Loucy (cell line): Measurements from ENCODE around the gene ZBTB34.

Source experiments
- H2AFZ ChIP-seq: fragments of 200-600 bp; sonication (generic); 2 replicates; pipeline ENCODE4 v1.6.0; 2016; ENCODE audit warnings: antibody characterized with exemption, mild to moderate bottlenecking, low read length, moderate library complexity
- H3F3A ChIP-seq: fragments of 200-600 bp; 2 replicates; pipeline ENCODE4 v1.6.0; 2016; ENCODE audit warnings: antibody characterized with exemption, low read depth, mild to moderate bottlenecking
- H3K27me3 ChIP-seq: fragments of 200-600 bp; sonication (generic); 2 replicates; pipeline ENCODE4 v1.6.1; 2014; ENCODE audit warnings: low read length, mild to moderate bottlenecking; ENCODE audit not compliant: insufficient read depth, poor library complexity, severe bottlenecking
- H3K36me3 ChIP-seq: fragments of 200-600 bp; sonication (generic); 2 replicates; pipeline ENCODE4 v1.6.1; 2016; ENCODE audit warnings: low read length; ENCODE audit not compliant: insufficient read depth
- H3K4me1 ChIP-seq: fragments of 200-600 bp; sonication (generic); 2 replicates; pipeline ENCODE4 v1.5.1; 2014; ENCODE audit warnings: low read length, mild to moderate bottlenecking; ENCODE audit not compliant: insufficient read depth, poor library complexity, severe bottlenecking
- H3K4me2 ChIP-seq: fragments of 200-600 bp; sonication (generic); 2 replicates; pipeline ENCODE4 v1.6.0; 2014; ENCODE audit warnings: antibody characterized with exemption, low read length, low read depth, mild to moderate bottlenecking; ENCODE audit not compliant: poor library complexity, severe bottlenecking
- H3K4me3 ChIP-seq: fragments of 200-600 bp; sonication (generic); 2 replicates; pipeline ENCODE4 v1.5.1; 2014; ENCODE audit warnings: low read length, mild to moderate bottlenecking, mixed read lengths; ENCODE audit not compliant: poor library complexity, severe bottlenecking
- H3K79me2 ChIP-seq: fragments of 200-600 bp; sonication (generic); 2 replicates; pipeline ENCODE4 v1.6.1; 2014; ENCODE audit warnings: low read length; ENCODE audit not compliant: insufficient read depth
- H3K9ac ChIP-seq: fragments of 200-600 bp; sonication (generic); 2 replicates; pipeline ENCODE4 v1.6.0; 2014; ENCODE audit warnings: mild to moderate bottlenecking, low read depth, low read length, moderate library complexity; ENCODE audit not compliant: poor library complexity, severe bottlenecking
- H3K9me2 ChIP-seq: fragments of 200-600 bp; sonication (generic); replicated peaks from 2 replicates; pipeline ENCODE4 v1.6.1; 2016; ENCODE audit warnings: low read depth, low read length, mixed read lengths
- H3K9me3 ChIP-seq: fragments of 200-600 bp; sonication (generic); 2 replicates; pipeline ENCODE4 v1.6.1; 2014; ENCODE audit warnings: mild to moderate bottlenecking, antibody characterized with exemption, low read length, low read depth; ENCODE audit not compliant: insufficient read depth
- H4K20me1 ChIP-seq: fragments of 200-600 bp; sonication (generic); 2 replicates; pipeline ENCODE4 v1.6.0; 2014; ENCODE audit warnings: antibody characterized with exemption, low read length, mild to moderate bottlenecking; ENCODE audit not compliant: insufficient read depth, poor library complexity, severe bottlenecking
- EZH2phosphoT487 ChIP-seq: fragments of 200-600 bp; IDR thresholded peaks from 2 replicates; pipeline ENCODE4 v1.6.1; 2018; ENCODE audit warnings: antibody characterized with exemption, mild to moderate bottlenecking, moderate library complexity, borderline replicate concordance
- TF ChIP-seq, protein P1 (sequence below): fragments of 200-600 bp; sonication (generic); conservative IDR thresholded peaks from 2 replicates; pipeline ENCODE4 v1.5.1; 2014; ENCODE audit warnings: mild to moderate bottlenecking, antibody characterized with exemption, low read length

Gene ZBTB34

DNA sequence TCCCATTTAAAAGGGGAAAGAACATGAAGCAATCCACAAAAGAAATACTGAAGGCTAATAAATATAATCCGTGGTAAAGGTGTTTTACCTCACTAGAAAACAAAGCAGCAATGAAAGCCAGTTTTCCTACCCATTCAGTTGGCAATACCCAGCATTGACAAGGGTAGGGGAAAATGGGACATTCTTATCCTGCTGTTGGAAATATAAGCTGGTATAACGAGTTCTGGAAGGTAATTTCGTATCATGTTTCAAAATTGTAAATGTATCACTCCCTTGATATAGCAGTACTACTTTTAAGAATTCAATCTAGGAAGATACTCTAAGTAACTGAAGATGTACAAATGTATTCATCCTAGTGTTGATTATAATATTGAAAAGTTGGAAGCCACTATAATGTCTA lies 31.2 kb downstream of the ZBTB34 start:
- H3K79me2 ChIP-seq = no peaks in the 10 kb centered on the region
- no peak overlapping the region for H2AFZ ChIP-seq
- no peaks in the 10 kb centered on the region for H3K27me3 ChIP-seq
- no peak for TF ChIP-seq EZH2phosphoT487
- TF ChIP-seq, protein P1, sequence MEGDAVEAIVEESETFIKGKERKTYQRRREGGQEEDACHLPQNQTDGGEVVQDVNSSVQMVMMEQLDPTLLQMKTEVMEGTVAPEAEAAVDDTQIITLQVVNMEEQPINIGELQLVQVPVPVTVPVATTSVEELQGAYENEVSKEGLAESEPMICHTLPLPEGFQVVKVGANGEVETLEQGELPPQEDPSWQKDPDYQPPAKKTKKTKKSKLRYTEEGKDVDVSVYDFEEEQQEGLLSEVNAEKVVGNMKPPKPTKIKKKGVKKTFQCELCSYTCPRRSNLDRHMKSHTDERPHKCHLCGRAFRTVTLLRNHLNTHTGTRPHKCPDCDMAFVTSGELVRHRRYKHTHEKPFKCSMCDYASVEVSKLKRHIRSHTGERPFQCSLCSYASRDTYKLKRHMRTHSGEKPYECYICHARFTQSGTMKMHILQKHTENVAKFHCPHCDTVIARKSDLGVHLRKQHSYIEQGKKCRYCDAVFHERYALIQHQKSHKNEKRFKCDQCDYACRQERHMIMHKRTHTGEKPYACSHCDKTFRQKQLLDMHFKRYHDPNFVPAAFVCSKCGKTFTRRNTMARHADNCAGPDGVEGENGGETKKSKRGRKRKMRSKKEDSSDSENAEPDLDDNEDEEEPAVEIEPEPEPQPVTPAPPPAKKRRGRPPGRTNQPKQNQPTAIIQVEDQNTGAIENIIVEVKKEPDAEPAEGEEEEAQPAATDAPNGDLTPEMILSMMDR = no peak
- no peak overlapping the region for H3K4me2 ChIP-seq
- no peaks in the 10 kb centered on the region for H3K36me3 ChIP-seq
- no peaks in the 10 kb centered on the region for H3F3A ChIP-seq
- no peaks in the 10 kb centered on the region for H3K9me3 ChIP-seq
- no peak overlapping the region for H3K4me3 ChIP-seq
- no peaks in the 10 kb centered on the region for H4K20me1 ChIP-seq
- no peaks in the 10 kb centered on the region for H3K4me1 ChIP-seq
- no peaks in the 10 kb centered on the region for H3K9me2 ChIP-seq
- no peak overlapping the region for H3K9ac ChIP-seq

DNA sequence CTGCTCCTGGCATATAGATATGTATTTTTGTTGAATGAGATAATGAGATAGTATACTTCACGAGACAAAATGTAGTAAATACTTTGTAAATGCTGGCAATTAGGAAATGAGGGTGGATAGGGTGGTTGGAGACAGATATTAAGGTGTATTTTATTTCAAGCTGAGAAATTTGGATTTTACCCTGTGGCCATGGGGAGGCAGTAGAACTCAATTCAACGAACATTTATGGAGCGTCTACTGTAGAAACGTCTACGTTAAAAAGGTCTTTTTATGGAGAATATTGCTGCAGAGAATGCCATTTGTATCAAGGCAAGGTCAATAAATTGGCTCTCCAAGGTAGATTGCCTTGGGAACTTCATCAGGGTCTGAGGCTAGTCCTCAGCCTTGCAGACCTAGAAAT lies 32.6 kb downstream of the ZBTB34 start:
- H3K79me2 ChIP-seq = no peaks in the 10 kb centered on the region
- H3K9me3 ChIP-seq = no peaks in the 10 kb centered on the region
- no peak overlapping the region for H3K9ac ChIP-seq
- H3K4me2 ChIP-seq = no peak overlapping the region
- H3K9me2 ChIP-seq = no peaks in the 10 kb centered on the region
- H3F3A ChIP-seq = no peaks in the 10 kb centered on the region
- H4K20me1 ChIP-seq = no peaks in the 10 kb centered on the region
- no peak for TF ChIP-seq EZH2phosphoT487
- TF ChIP-seq, protein P1 = peak; percentile 67
- no peaks in the 10 kb centered on the region for H3K4me1 ChIP-seq
- H3K27me3 ChIP-seq = no peaks in the 10 kb centered on the region
- no peaks in the 10 kb centered on the region for H3K36me3 ChIP-seq
- H2AFZ ChIP-seq = no peak overlapping the region
- H3K4me3 ChIP-seq = no peak overlapping the region

DNA sequence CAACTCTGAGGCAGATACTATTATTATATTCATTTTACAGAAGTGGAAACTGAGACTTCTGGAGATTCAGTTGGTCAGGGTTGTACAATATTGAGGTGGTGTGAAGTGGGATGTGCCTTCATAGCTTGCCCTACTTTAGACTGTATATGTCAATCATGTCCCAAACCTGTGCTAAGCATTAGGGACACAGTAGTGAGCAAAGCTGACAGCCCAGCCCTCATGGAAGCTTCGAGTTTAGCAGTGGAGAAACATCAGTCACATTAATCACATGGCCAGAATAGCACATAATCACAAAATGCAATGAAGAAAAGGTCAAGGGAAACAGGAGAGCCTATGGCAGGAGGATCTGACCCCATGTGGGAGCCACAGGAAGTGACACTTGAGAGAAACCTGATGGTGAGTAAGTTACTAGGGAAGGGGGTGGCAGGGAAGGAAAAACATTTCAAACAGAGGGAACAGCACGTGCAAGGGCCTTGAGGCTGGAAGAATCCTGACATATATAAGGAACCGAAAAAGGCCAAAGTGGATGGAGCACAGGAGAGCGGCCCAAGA lies 33.7 kb downstream of the ZBTB34 start:
- Histone ChIP-seq H2AFZ (no peak overlapping the region), H4K20me1 (no peaks in the 10 kb centered on the region), H3K4me2 (no peak overlapping the region), H3K36me3 (no peaks in the 10 kb centered on the region), H3K27me3 (no peaks in the 10 kb centered on the region), H3K9me3 (no peaks in the 10 kb centered on the region), H3F3A (no peaks in the 10 kb centered on the region), H3K4me1 (no peaks in the 10 kb centered on the region), H3K79me2 (no peaks in the 10 kb centered on the region), H3K9me2 (no peaks in the 10 kb centered on the region), H3K4me3 (no peak overlapping the region), H3K9ac (no peak overlapping the region)
- TF ChIP-seq EZH2phosphoT487 = no peak
- TF ChIP-seq, protein P1 = no peak
